Suprapubic skin (tissue), 4 donors: ENCODE data around the gene ZC3H15. TPM values are rescaled to one million over a fixed set of nuclear protein-coding genes. Genes with fewer than 3 reads are reported as not detected.

ENCODE experiments used
- DNase-seq, 2 donors: peaks; one replicate each; pipeline ENCODE4 v3.0.0-alpha.2; 2019; ENCODE audit warnings: low spot score in 2 of 2
- H3K27ac ChIP-seq: fragments of 200-600 bp; sonication (generic); one replicate; pipeline ENCODE4 v1.5.1; 2019
- H3K27me3 ChIP-seq: fragments of 200-600 bp; sonication (generic); one replicate; pipeline ENCODE4 v1.5.1; 2019
- H3K36me3 ChIP-seq: fragments of 200-600 bp; sonication (generic); one replicate; pipeline ENCODE4 v1.5.1; 2019
- H3K4me1 ChIP-seq: fragments of 200-600 bp; sonication (generic); one replicate; pipeline ENCODE4 v1.5.1; 2019
- H3K4me3 ChIP-seq: fragments of 200-600 bp; sonication (generic); one replicate; pipeline ENCODE4 v1.5.1; 2019; ENCODE audit warnings: mild to moderate bottlenecking
- H3K9me3 ChIP-seq: fragments of 200-600 bp; sonication (generic); one replicate; pipeline ENCODE4 v1.5.1; 2019
- CTCF ChIP-seq, 2 donors: fragments of 200-600 bp in 1 of 2; fragments of 450-650 bp in 1 of 2; sonication (generic) in 1 of 2; IDR thresholded peaks; one replicate each; pipeline ENCODE4 v1.5.1; 2016 to 2019; ENCODE audit warnings: antibody characterized with exemption in 2 of 2, mild to moderate bottlenecking in 1 of 2, moderate library complexity in 1 of 2
- EP300 ChIP-seq: sonication (generic); formaldehyde crosslinking; IDR thresholded peaks from one replicate; pipeline ENCODE4 v1.6.1; 2017; ENCODE audit warnings: antibody characterized with exemption
- POLR2A ChIP-seq, 2 donors: fragments of 450-650 bp; IDR thresholded peaks; one replicate each; pipeline ENCODE4 v1.6.1; 2017; ENCODE audit warnings: antibody characterized with exemption in 2 of 2, mild to moderate bottlenecking in 2 of 2, moderate library complexity in 2 of 2
- POLR2AphosphoS5 ChIP-seq, 3 donors: sonication (generic); formaldehyde crosslinking; IDR thresholded peaks; one replicate each; pipeline ENCODE4 v1.6.1; 2017; ENCODE audit warnings: antibody characterized with exemption in 3 of 3
- WGBS: methylation state at CpG from one replicate; pipeline ENCODE4 v1.1.5; 2018; 5-methylcytosine and 5-hydroxymethylcytosine counted together
- total RNA-seq, 4 donors: library from RNA; depleted of rRNA; stranded (reverse); fragments of >200 nt; gene quantifications; one replicate each; pipeline ENCODE4 v1.1.0, GENCODE V29; 2016

Gene ZC3H15
- total RNA-seq, 4 donors from 2014 or later, result 41.8 to 66.5 (median 51.4) TPM

- H3K9me3 ChIP-seq, result no peaks in the 10 kb centered on the region
- DNase-seq, result no peak
- H3K4me1 ChIP-seq, result no peaks in the 10 kb centered on the region
- TF ChIP-seq CTCF (IDR thresholded peaks at IDR 0.05), result no peak
- no peak for TF ChIP-seq POLR2A (IDR thresholded peaks at IDR 0.05)
- no peak overlapping the region for H3K4me3 ChIP-seq
- WGBS, result 64% methylated on average over 1 of the region's 1 CpG
- no peak overlapping the region for H3K27ac ChIP-seq
- no peaks in the 10 kb centered on the region for H3K36me3 ChIP-seq
- H3K27me3 ChIP-seq, result no peaks in the 10 kb centered on the region
These were observed 68.4 kb downstream of the ZC3H15 start for GRCh38 chr2:186554429-186554828.

GRCh38 chr2:186554850-186555671 is 69.0 kb downstream of the ZC3H15 start:
- Histone ChIP-seq H3K27ac (no peak overlapping the region), H3K9me3 (no peaks in the 10 kb centered on the region), H3K4me1 (no peaks in the 10 kb centered on the region), H3K4me3 (no peak overlapping the region), H3K36me3 (no peaks in the 10 kb centered on the region), H3K27me3 (no peaks in the 10 kb centered on the region)
- TF ChIP-seq CTCF (IDR thresholded peaks at IDR 0.05) (no peak), POLR2AphosphoS5 (IDR thresholded peaks at IDR 0.05) (no peak), POLR2A (IDR thresholded peaks at IDR 0.05) (no peak), EP300 (no peak)
- WGBS, result 71% methylated on average over 8 of the region's 8 CpGs
- DNase-seq, result no peak

- no peak for DNase-seq
- H3K9me3 ChIP-seq, result no peaks in the 10 kb centered on the region
- H3K36me3 ChIP-seq, result no peaks in the 10 kb centered on the region
- H3K27ac ChIP-seq, result no peak overlapping the region
- WGBS, result 59% methylated on average over 2 of the region's 2 CpGs
- H3K4me3 ChIP-seq, result no peak overlapping the region
- no peaks in the 10 kb centered on the region for H3K4me1 ChIP-seq
- TF ChIP-seq POLR2A (IDR thresholded peaks at IDR 0.05), result no peak
- TF ChIP-seq CTCF (IDR thresholded peaks at IDR 0.05), result no peak
- no peak for TF ChIP-seq EP300
- TF ChIP-seq POLR2AphosphoS5 (IDR thresholded peaks at IDR 0.05), result no peak
- H3K27me3 ChIP-seq, result no peaks in the 10 kb centered on the region
These were observed 72.6 kb downstream of the ZC3H15 start for GRCh38 chr2:186558512-186559276.

Other genes starting within 250 kb of the ZC3H15 start
- gene ITGAV, start 103.8 kb downstream of the ZC3H15 start, total RNA-seq, result 100 to 1,000 TPM in 1 of 4 donors, 10 to 100 TPM in 3; 66.7 to 132 (median 87.2) TPM
- 1 to 10 TPM; 3.4 to 6.4 (median 4.6) TPM for gene FAM171B, start 207.8 kb downstream of the ZC3H15 start, total RNA-seq